ENCODE measurements around the gene RRAD.

GRCh38 chr16:66891797-66892196, 33.5 kb downstream of the RRAD start:
- TF ChIP-seq EZH2 (IDR thresholded peaks at IDR 0.05; ENCODE audit: insufficient read depth, poor library complexity, severe bottlenecking) (no peak), EZH2phosphoT487 (IDR thresholded peaks at IDR 0.05; ENCODE audit: insufficient read depth, low read depth) (no peak)
